Retinal pigment epithelial cell (primary cell): ENCODE results near the gene ARID1B.

Experiments used
- DNase-seq: peaks from one replicate; pipeline ENCODE4 v3.0.0-alpha.2; 2010; ENCODE audit warnings: low read depth
- H3K4me3 ChIP-seq: 2 replicates; pipeline ENCODE4 v1.5.1; 2011; ENCODE audit warnings: mild to moderate bottlenecking, low read length, control low read depth, moderate library complexity
- TF ChIP-seq, protein P1 (sequence below): conservative IDR thresholded peaks from 2 replicates; pipeline ENCODE4 v1.5.1; 2011; ENCODE audit warnings: low read depth, low read length, control low read depth, inconsistent platforms

ARID1B gene

DNA sequence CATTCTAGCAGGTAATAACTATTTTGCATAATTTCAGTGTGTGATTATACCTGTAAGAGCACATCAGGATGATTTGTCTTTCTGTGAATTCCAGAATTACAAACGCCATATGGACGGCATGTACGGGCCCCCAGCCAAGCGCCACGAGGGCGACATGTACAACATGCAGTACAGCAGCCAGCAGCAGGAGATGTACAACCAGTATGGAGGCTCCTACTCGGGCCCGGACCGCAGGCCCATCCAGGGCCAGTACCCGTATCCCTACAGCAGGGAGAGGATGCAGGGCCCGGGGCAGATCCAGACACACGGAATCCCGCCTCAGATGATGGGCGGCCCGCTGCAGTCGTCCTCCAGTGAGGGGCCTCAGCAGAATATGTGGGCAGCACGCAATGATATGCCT, 423.4 kb downstream of the ARID1B start:
- TF ChIP-seq, protein P1, sequence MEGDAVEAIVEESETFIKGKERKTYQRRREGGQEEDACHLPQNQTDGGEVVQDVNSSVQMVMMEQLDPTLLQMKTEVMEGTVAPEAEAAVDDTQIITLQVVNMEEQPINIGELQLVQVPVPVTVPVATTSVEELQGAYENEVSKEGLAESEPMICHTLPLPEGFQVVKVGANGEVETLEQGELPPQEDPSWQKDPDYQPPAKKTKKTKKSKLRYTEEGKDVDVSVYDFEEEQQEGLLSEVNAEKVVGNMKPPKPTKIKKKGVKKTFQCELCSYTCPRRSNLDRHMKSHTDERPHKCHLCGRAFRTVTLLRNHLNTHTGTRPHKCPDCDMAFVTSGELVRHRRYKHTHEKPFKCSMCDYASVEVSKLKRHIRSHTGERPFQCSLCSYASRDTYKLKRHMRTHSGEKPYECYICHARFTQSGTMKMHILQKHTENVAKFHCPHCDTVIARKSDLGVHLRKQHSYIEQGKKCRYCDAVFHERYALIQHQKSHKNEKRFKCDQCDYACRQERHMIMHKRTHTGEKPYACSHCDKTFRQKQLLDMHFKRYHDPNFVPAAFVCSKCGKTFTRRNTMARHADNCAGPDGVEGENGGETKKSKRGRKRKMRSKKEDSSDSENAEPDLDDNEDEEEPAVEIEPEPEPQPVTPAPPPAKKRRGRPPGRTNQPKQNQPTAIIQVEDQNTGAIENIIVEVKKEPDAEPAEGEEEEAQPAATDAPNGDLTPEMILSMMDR = no peak
- no peak overlapping the region for H3K4me3 ChIP-seq
- no peak for DNase-seq

GRCh38 chr6:157201083-157201482, 423.9 kb downstream of the ARID1B start:
- TF ChIP-seq, protein P1 = no peak
- DNase-seq = no peak
- H3K4me3 ChIP-seq = no peak overlapping the region

GRCh38 chr6:157203312-157203744, 426.1 kb downstream of the ARID1B start:
- no peak overlapping the region for H3K4me3 ChIP-seq
- DNase-seq = no peak
- TF ChIP-seq, protein P1 = no peak

GRCh38 chr6:157203764-157204163, 426.6 kb downstream of the ARID1B start:
- TF ChIP-seq, protein P1 = no peak
- no peak for DNase-seq
- no peak overlapping the region for H3K4me3 ChIP-seq

- H3K4me3 ChIP-seq = no peak overlapping the region
- TF ChIP-seq, protein P1 = no peak
- no peak for DNase-seq
These were observed 428.5 kb downstream of the ARID1B start for GRCh38 chr6:157205473-157206358.

DNA sequence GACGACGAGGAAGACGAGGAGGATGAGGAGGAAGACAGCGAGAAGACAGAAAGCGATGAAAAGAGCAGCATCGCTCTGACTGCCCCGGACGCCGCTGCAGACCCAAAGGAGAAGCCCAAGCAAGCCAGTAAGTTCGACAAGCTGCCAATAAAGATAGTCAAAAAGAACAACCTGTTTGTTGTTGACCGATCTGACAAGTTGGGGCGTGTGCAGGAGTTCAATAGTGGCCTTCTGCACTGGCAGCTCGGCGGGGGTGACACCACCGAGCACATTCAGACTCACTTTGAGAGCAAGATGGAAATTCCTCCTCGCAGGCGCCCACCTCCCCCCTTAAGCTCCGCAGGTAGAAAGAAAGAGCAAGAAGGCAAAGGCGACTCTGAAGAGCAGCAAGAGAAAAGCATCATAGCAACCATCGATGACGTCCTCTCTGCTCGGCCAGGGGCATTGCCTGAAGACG, 429.2 kb downstream of the ARID1B start:
- DNase-seq = no peak
- TF ChIP-seq, protein P1 = no peak
- no peak overlapping the region for H3K4me3 ChIP-seq

DNA sequence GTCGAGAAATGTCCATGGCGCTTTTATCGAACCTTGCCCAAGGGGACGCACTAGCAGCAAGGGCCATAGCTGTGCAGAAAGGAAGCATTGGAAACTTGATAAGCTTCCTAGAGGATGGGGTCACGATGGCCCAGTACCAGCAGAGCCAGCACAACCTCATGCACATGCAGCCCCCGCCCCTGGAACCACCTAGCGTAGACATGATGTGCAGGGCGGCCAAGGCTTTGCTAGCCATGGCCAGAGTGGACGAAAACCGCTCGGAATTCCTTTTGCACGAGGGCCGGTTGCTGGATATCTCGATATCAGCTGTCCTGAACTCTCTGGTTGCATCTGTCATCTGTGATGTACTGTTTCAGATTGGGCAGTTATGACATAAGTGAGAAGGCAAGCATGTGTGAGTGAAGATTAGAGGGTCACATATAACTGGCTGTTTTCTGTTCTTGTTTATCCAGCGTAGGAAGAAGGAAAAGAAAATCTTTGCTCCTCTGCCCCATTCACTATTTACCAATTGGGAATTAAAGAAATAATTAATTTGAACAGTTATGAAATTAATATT, 430.4 kb downstream of the ARID1B start:
- no peak overlapping the region for H3K4me3 ChIP-seq
- TF ChIP-seq, protein P1 = no peak
- no peak for DNase-seq
